Measurements from ENCODE around the gene TSPEAR.

Gene TSPEAR

GRCh38 chr21:44531606-44532564 lies 179.5 kb downstream of the TSPEAR start:
- no peaks in the 10 kb centered on the region for H3K36me3 ChIP-seq (ENCODE audit: control insufficient read depth, insufficient read depth, low read length)
- DNase-seq (ENCODE audit: extremely low read depth, insufficient read length), result no peak
- H3K27me3 ChIP-seq (replicated peaks; ENCODE audit: control insufficient read depth, insufficient read depth, low read length), result no peaks in the 10 kb centered on the region
- TF ChIP-seq CTCF (IDR thresholded peaks at IDR 0.05; ENCODE audit: insufficient read depth, low read length, poor library complexity, severe bottlenecking), result no peak
- no peak overlapping the region for H3K4me3 ChIP-seq (replicated peaks; ENCODE audit: low read depth, low read length)

- no peak for TF ChIP-seq CTCF (IDR thresholded peaks at IDR 0.05; ENCODE audit: insufficient read depth, low read length, poor library complexity, severe bottlenecking)
- no peak for DNase-seq (ENCODE audit: extremely low read depth, insufficient read length)
- H3K36me3 ChIP-seq (ENCODE audit: control insufficient read depth, insufficient read depth, low read length), result no peaks in the 10 kb centered on the region
- H3K27me3 ChIP-seq (replicated peaks; ENCODE audit: control insufficient read depth, insufficient read depth, low read length), result no peaks in the 10 kb centered on the region
- H3K4me3 ChIP-seq (replicated peaks; ENCODE audit: low read depth, low read length), result no peak overlapping the region
These were observed 180.3 kb downstream of the TSPEAR start for GRCh38 chr21:44530903-44531605.

GRCh38 chr21:44530221-44530902 lies 181.0 kb downstream of the TSPEAR start:
- no peak overlapping the region for H3K4me3 ChIP-seq (replicated peaks; ENCODE audit: low read depth, low read length)
- TF ChIP-seq CTCF (IDR thresholded peaks at IDR 0.05; ENCODE audit: insufficient read depth, low read length, poor library complexity, severe bottlenecking), result no peak
- DNase-seq (ENCODE audit: extremely low read depth, insufficient read length), result no peak
- H3K27me3 ChIP-seq (replicated peaks; ENCODE audit: control insufficient read depth, insufficient read depth, low read length), result no peaks in the 10 kb centered on the region
- H3K36me3 ChIP-seq (ENCODE audit: control insufficient read depth, insufficient read depth, low read length), result no peaks in the 10 kb centered on the region

GRCh38 chr21:44529503-44530125 lies 181.8 kb downstream of the TSPEAR start:
- H3K4me3 ChIP-seq (replicated peaks; ENCODE audit: low read depth, low read length), result no peak overlapping the region
- no peak for DNase-seq (ENCODE audit: extremely low read depth, insufficient read length)
- no peak for TF ChIP-seq CTCF (IDR thresholded peaks at IDR 0.05; ENCODE audit: insufficient read depth, low read length, poor library complexity, severe bottlenecking)
- H3K36me3 ChIP-seq (ENCODE audit: control insufficient read depth, insufficient read depth, low read length), result no peaks in the 10 kb centered on the region
- H3K27me3 ChIP-seq (replicated peaks; ENCODE audit: control insufficient read depth, insufficient read depth, low read length), result no peaks in the 10 kb centered on the region

GRCh38 chr21:44529011-44529421 lies 182.4 kb downstream of the TSPEAR start:
- no peak for DNase-seq (ENCODE audit: extremely low read depth, insufficient read length)
- H3K27me3 ChIP-seq (replicated peaks; ENCODE audit: control insufficient read depth, insufficient read depth, low read length), result no peaks in the 10 kb centered on the region
- H3K4me3 ChIP-seq (replicated peaks; ENCODE audit: low read depth, low read length), result no peak overlapping the region
- TF ChIP-seq CTCF (IDR thresholded peaks at IDR 0.05; ENCODE audit: insufficient read depth, low read length, poor library complexity, severe bottlenecking), result no peak
- H3K36me3 ChIP-seq (ENCODE audit: control insufficient read depth, insufficient read depth, low read length), result no peaks in the 10 kb centered on the region

All from GM06990 (cell line).